GM18526 (cell line): ENCODE results near the gene MAEA.

Experiments
- POLR2A ChIP-seq: IDR thresholded peaks from 3 replicates; pipeline ENCODE4 v1.6.1; 2011; ENCODE audit not compliant: insufficient read length; ENCODE audit errors: extremely low read depth

MAEA gene

DNA sequence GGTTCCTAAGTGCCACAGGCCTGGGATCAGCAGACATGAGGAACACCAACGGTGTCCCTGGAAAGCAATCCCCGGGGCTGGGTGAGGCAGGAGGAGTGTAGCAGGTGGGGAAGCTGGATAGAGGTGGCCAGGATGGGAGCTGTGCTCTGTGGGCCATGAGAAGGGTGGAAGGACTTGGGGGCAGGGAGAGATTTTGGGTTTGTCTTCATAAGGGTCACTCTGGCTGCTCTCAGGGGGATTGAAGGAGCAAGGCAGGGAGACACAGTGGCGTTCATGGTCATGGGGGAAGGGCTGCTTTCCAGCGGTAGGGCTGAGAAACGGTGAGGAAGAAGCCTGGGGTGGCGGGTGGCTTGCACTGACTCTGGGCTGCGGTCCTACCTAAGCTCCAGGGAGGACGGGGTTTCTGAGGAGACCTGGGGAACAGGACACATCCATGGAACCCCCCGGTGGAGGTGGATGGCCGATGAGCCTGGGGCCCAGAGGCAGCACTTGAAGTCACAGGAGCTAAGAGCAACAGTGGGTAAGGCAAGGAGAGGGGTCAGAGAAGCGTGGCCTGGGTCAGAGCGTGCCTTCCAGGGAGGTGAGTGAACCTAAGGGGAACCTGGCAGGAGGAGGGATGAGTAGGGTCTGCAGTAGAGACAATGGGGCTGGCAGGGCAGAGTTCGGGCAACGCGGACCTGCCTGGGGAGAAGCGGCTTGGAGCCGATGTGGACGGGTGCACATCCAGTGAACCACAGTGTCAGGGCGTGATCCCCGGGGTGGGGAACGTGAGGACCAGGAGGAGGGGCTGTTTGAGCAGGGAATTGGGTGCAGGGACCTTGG is 28.4 kb upstream of the MAEA start:
- TF ChIP-seq POLR2A, result no peak

DNA sequence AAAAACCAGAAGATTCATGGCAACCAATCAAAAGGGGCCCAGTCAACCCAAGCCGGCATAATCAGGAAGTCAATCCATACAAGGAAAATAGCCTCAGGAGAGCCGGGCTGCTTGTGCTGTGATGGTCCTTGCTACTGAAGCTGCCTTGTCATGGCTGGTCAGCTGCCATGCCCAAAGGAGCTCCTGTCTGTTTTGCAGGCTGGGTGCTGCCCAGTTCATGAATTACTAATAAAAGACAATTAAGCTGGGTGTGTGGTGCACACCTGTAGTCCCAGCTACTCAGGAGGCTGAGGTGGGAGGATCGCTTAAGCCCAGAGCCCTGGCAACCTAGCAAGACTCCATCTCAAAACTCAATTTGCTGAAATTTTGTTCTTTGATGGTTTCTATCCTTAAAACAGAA is 24.7 kb upstream of the MAEA start:
- TF ChIP-seq POLR2A, result no peak

DNA sequence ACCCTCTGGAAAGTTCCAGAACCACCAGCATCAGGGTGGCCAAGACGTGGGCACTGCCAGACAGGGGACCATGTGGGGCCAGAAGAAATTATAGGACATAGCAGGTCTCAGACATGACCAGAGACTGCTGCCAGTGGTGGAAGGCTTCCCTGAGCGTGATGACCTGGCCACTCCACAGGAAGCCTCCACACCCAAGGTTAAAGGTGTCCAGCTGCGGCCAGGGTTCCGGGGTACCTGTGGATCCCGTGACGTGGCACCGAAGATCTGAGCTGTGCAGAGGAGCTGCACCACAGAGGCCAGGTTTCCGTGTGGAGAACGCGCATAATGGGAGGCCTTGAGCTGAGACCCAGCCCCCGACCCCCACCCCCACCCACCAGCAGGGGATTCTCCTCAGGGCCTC is 24.3 kb upstream of the MAEA start:
- no peak for TF ChIP-seq POLR2A

DNA sequence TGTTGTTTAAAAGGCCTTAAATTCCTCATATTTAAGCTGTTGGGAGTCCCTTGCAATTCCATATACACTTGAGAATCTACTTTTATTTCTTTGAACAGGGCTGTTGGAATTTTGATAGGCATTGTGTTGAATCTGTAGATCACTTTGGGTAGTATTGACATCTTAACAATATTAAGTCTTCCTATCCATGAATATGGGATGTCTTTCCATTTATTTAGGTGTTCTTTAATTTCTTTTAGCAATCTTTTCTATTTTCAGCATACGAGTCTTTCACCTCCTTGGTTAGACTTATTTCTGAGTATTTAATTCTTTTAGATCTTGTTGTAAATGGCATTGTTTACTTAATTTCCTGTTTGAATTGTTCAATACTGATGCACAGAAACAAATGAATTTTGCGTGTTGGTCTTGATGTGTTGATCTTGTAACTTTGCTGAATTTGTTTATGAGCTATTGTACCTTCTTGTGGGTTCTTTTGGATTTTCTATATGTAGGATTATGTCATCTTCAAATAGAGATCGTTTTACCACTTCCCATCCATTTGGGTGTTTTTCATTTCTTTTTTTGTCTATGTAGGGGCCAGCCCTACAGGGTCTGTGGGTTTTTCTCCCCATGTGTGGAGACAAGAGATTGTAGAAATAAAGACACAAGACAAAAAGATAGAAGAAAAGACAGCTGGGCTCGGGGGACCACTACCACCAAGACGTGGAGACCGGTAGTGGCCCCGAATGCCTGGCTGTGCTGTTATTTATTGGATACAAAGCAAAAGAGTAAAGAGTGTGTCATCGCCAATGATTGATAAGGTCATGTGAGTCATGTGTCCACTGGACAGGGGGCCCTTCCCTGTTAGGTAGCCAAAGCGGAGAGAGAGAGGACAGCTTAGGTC is 22.6 kb upstream of the MAEA start:
- TF ChIP-seq POLR2A, result no peak

DNA sequence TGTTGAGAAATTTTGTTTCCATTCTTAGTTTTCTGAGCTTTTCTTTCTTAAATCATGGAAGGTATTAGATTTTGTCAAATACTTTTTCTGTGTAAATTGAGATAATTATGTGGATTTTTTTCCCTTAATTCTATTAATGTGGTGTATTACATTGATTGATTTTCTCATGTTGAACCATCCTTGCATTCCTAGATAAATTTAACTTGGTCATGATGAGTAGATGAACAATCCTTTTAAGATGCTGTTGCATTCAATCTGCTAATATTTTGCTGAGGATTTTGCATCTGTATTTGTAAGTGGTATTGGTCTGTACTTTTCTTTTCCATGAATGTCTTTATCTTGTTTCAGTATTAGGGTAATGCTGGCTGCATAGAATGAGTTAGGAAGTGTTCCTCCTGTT is 20.5 kb upstream of the MAEA start:
- TF ChIP-seq POLR2A, result no peak

DNA sequence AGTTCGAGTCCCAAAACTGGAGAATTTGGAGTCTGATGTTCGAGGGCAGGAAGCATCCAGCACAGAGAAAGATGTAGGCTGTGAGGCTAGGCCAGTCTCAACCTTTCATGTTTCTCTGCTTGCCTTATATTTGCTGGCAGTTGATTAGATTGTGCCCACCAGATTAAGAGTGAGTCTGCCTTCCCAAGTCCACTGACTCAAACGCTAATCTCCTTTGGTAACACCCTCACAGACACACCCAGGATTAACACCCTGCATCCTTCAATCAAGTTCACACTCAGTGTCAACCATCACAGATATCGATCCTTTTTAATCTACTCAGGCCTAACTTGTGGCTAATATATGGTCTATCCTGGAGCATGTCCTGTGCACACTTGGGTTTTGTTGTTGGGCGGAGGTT is 18.0 kb upstream of the MAEA start:
- TF ChIP-seq POLR2A, result no peak

DNA sequence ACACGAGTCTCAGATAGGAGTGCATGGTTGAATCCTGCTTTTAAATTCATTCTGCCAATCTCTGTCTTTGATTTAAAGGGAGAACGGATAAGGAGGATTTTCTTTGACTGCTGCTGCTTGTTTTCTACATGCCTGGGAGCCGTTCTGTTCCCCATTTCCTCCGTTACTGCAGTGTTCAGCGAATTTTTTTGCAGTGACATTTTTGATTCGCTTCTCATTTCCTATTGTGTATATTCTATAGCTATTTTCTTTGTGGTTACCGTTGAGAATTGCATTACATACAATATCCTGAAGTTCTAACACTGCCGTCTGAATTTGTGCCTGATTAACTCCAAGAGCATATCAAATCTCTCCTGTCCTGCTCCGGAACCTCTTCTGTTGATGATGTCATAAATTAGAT is 14.8 kb upstream of the MAEA start:
- TF ChIP-seq POLR2A, result no peak

DNA sequence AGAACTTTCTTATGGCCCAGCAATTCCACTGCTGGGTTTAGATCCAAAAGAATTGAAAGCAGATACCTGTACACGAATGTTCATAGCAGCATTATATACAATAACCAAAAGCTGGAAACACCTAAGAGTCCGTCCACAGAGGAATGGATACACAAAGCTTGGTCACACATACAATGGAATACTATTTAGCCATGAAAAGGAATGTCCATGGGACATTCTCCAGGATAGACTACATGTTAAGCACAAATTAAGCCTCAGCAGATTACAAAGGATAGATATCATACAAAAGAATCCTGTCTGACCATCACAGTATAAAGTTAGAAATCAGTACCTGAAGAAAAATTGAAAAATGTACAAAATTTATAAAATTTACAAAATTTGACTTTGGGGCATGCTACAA is 12.7 kb upstream of the MAEA start:
- no peak for TF ChIP-seq POLR2A

DNA sequence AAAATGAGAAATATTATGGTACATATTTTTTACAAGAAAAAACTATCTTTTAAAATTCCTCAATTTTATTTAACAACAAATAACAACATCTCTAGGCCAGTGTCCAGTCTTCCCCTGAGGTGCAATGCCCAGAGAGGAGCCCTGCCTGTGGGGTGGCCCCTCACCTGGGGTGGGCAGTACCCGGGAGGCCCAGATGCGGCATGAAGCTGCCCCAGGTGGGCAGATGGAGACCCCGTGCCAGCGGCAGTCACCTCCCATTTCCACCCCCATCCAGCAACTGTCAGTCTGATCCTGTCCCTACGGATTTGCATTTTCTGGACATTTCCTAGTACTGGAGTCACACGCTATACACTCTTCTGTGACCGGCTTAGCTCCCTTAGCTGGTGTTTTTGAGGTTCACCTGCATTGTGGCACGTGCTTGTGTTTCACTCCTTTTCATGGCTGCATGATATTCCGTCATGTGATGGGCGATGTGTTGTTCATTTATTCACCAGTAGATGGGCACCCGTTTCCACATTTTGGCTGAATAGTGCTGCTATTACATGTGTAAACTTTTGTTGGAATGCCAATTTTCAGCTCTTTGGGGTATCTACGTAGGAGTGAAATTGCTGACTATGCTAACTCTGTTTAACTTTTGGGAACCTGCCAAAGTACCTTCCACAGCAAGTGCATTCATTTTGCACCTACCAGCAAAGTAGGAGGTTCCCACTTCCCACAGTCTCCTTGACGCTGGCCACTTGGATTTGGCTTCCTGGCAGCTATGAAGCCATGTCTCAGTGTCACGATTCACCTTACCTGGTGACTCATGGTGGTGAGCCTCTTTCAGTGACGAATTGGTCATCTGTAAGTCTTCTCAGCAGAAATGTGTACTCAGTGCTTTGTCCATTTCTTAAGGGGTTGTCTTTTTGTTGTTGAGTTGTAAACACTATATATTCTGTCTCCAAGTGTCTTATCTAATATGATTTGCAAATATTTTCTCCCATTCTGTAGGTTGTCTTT is 11.7 kb upstream of the MAEA start:
- TF ChIP-seq POLR2A, result no peak

DNA sequence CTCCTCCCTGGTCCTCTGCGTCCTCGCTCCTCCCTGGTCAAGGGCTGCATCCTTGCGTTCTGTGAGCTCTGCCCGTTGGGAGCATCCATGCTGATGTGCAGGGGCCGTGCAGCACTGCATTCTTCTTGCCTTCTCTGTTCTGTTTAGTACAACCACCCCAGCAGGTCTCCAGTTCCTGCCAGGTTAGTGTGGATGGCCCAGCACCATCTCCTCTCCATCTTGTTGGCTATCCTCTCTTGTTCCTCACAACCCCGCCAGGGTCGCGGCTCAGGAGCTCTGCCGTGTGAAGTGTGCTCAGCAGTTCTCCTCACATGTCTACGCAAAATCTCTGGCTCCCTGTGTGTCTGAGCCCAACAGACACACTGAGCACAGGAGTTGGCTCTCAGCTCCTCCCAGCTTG is 10.4 kb upstream of the MAEA start:
- TF ChIP-seq POLR2A, result no peak

DNA sequence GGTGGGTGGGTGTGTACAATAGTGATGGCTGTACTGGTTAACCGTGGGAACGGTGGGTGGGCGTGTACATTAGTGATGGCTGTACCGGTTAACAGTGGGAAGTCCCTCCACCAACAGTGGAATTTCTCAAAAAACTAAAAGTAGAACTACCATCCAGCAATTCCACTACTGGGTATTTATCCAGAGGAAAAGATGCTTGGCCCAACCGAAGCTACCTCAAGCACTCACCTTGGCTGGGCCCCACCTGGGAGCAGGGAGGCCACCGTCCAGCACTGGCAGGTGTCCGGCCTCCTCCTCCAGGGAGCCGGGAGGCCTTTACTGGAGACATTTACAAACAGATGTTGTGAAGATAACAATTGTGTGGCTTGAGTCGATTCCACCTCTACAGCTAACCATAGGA is 6.0 kb upstream of the MAEA start:
- no peak for TF ChIP-seq POLR2A

DNA sequence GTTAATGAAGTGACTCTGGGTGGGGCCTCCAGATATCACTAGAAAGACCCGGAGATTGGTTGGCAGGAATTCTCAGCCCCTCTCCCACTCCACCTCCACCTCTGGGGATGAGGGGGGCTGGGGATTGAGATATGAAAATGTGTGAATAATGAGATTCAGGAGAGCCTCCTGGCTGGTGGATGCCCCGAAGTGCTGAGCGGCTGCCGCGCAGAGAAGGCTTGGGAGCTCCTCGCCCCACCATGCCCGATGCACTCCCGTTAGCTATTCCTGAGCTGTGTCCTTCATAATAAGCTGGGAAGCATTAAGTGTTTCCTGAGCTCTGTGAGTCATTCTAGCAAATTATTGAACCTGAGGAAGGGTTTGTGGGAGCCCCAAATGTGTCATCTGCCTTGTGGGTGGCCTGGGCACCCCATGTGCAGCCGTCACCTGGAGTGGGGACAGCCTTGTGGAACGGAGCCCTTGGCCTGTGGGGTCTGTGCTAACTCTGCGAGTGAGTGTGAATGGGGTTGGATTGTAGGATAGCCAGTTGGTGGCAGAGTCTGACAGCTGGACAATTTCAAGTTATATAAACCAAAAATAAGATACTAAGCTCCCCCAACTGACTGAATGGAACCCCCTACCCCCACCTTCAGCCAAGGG is 4.4 kb upstream of the MAEA start:
- TF ChIP-seq POLR2A, result no peak

DNA sequence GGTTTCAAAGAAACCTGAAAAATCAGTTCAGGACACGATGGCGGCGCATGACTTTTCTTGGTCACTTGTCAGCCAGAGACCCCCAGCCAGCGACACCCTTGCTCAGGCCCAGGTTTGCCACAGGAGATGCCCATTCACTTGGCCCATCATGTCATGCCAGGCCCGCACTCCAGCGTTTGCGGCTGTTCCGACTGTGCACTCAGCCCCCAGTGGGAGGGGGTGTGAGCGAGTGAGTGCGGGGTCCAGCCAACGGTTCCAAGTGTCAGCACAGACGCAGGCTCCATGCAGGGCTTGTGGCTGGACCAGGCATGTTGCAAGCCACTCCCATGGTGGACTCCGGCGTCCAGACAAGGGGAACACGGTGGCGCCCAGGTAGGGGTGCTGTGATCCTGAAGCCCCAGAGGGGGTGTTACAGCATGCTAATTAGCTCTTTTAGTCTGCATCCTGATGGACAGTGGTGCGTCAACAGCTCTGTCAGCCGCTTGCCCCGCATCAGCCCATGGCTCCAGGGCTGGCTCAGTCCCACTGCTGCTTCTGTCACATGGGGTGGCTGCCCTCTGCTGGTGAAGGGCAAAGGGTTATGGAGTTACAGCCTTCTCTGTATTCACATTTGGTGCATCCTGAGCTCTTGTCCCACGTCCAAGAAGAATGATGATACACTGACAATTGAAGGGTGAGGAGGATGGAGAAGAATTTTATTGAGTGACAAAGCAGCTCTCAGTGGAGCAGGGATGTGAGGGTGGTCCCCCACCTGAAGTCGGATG is 3.7 kb upstream of the MAEA start:
- no peak for TF ChIP-seq POLR2A

DNA sequence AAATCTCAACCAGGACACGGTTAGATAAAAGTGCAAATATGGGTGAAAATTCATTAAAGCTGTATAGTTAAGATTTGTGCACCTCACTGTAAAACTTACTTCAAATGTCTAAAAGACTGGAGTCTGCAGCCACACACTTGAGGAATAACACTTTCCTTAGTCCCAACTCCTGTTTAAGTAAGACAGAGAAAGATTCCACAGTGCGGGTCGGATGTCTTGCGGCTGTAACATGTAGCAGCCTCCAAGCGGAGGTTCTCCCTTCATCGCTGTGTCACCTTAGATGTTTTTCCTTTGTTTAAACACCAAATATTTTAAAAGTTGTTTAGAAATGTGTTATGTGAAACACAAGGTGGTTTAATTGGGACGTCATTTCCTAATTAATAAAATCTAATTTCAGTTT is 905 bp upstream of the MAEA start:
- TF ChIP-seq POLR2A, result no peak

DNA sequence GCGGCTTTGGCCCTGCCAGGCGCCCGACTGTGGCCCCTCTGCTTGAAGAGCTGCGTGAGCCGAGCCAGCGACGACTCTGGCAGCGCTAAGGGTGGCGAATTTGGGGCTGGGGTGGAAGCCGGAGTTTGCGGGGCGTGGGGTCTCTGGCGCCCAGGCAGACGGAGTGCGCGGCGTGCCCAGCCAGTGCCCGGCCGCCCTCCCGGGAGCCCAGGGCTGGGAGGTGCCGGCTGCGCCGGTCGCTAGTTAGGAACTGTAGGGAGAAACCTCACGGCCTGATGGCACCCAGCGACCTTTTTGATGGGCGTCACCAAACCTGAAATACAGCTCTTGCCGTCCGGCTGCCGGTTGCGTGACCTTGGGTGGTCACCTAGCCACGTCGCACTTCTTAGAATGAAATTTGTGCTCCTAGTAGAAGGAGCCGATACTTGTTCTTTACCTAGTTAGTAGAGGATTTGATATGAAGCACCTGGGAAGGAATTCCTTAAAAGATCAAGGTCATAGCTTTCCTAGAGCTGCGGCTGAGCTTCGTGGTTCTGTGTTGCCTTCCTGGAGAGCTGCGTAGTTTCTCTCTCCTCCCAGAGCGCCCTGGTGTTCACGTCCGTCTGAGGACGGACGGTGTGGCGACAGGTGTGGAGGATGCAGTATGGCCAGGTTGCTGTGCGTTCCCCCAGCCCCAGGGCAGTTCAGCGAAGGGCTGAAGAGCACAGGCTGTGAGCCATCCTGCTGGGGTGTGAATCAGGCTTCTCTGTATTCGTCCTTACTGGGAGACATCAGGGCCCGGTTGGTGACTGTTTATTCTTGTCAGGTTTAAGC is 680 bp downstream of the MAEA start:
- TF ChIP-seq POLR2A, result no peak
